NCI-H1092 (cell line): ENCODE data around the gene EZR.
"Not testable (repeated sequence)": the region's sequence is repeated elsewhere in the genome, so short reads cannot be mapped to it uniquely, and the experiment has no call there.

Source experiments
- DNase-seq: peaks from one replicate; lab custom pipeline; 2025; lab: John Stamatoyannopoulos, UW

EZR gene

GRCh38 chr6:158841358-158841757 is 22.2 kb upstream of the EZR start:
- no peak for DNase-seq

DNA sequence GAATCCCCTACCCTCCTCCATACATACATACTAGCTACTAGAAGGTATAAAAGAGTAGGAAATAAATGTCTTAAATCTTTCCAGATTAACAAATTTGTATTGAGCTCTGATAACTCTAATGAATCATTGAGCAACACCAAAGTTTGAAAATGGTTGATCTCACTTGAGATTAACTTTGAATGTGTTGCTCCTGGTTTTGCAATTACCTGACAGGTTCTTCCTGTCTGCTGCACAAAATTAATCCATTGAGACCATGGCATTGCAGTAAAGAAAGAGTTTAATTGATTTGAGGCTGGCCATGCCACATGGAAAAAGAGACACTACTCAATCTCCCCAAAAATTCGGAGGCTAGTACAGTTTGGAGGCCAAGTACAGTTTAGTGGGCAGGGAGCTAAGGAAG is 21.3 kb upstream of the EZR start:
- DNase-seq = no peak

- no peak for DNase-seq
These were observed 20.6 kb upstream of the EZR start for GRCh38 chr6:158839796-158840195.

- not testable (repeated sequence) for DNase-seq
These were observed 19.6 kb upstream of the EZR start for GRCh38 chr6:158838790-158839189.

- DNase-seq = no peak
These were observed 18.8 kb upstream of the EZR start for GRCh38 chr6:158837684-158838625.

DNA sequence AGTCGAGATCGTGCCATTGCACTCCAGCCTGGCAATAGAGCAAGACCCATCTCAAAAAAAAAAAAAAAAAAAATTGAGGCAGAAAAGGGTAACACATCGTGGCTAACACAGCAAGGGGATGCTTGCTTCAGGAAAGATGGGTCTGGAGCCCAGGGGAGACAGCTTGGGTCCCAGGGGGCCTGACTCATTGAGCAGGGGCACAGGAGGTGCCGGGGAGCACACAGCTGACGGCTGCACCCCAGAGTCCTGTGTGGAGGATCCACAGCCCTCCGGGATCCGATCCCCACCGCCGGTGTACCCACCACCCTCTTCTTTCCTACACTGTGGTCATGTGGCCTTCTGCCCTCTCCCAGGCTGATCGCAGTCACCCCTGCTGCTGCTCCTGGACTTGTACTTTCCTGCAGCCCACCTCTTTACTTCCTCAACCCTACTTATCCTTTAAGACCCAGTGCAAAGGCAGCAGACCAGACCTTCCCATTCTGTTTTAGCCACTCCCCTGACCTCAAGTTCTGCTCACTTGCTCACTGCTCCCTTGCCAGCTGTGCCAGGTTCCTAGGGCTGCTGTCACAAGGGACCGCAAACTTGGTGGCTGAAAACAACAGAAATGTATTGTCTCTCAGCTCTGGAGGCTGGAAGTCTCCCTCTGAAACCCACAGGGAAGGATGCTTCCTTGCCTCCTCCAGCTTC is 17.6 kb upstream of the EZR start:
- no peak for DNase-seq

GRCh38 chr6:158835616-158836221 is 16.6 kb upstream of the EZR start:
- DNase-seq = no peak

DNA sequence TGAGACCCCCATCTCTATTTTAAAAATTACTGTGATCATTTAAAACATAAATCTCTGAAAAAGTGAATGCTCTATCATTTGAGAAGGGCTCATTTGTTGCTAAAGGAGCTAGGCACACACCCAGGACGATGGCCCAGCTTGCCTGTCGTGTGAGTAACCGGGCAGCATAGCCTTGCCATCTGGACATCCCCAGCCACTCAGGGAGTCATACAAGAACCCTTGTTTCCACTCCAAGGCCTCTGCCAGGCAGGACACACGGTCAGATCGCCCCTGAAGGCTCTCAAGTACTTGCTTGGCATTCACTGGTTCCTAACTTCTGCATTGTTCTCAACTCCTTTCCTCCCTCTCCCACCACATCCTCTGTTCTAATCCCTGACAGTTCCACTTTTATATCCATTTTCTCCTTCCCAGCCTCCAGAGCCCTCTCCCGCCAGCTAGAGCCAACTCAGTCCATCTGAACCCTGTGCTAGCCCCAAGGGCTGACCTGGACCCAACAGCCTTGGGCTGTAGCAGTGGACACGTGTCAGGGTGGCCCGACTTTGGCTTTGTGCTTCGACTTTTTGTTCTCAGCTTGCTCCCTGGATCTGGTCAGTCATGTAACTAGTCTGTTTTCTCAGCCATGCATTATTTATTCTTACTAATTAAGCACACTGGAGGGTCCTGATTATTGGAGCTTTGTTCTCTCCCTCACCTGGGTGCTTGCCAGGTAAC is 15.7 kb upstream of the EZR start:
- no peak for DNase-seq

- not testable (repeated sequence) for DNase-seq
These were observed 13.6 kb upstream of the EZR start for GRCh38 chr6:158832807-158833206.

GRCh38 chr6:158832026-158832425 is 12.9 kb upstream of the EZR start:
- DNase-seq = no peak

- DNase-seq = no peak
These were observed 12.4 kb upstream of the EZR start for GRCh38 chr6:158831571-158831970.

- DNase-seq = no peak
These were observed 11.6 kb upstream of the EZR start for GRCh38 chr6:158830736-158831135.

DNA sequence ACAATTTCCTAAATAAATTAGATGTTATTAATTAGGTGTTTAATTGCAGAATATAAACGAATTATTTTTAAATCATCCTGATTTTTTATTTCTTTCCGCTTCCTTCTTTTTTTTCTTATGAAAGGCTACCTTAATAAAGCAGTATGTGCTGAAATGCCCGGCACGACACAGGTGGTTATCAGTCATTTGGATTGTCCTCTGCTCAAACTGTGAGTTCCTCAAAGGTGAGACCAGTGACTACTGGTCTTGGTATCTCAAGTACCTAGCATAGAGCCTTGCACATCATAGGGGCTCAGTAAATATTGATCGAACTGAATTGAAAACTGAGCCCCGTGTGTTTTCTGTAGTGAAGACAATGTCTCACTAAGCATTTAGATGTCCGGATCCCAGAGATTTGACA is 9.6 kb upstream of the EZR start:
- DNase-seq = no peak

DNA sequence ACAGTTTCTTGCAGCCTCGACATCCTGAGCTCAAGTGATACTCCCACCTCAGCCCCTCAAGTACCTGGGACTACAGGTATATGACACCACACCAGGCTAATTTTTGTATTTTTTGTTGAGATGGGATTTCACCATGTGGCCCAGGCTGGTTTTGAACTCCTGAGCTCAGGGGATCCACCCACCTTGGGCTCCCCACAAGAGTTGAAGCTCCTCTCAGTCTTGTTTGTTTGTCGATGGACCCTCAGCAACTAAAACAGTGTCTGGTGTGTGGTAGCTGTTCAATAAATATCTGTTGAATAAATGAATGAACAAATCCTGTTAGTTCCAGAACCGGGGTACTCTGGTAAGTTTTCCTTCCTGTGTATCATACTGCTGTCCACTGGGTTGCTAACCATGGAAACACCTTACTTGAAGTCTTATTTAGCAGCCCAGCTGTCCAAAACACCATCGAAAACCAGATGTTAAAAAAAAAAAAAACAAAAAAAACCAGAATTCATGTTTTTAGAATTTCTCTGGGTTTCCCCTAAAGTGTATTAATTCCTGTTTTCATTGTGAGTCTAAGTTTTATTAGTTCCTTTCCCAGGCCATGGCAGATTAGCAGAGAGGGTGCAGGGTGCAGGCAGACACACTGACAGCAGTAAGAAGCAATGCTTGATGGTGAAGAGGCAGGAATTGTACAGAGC is 7.8 kb upstream of the EZR start:
- DNase-seq = no peak

- DNase-seq = no peak
These were observed 6.8 kb upstream of the EZR start for GRCh38 chr6:158825951-158826306.

DNA sequence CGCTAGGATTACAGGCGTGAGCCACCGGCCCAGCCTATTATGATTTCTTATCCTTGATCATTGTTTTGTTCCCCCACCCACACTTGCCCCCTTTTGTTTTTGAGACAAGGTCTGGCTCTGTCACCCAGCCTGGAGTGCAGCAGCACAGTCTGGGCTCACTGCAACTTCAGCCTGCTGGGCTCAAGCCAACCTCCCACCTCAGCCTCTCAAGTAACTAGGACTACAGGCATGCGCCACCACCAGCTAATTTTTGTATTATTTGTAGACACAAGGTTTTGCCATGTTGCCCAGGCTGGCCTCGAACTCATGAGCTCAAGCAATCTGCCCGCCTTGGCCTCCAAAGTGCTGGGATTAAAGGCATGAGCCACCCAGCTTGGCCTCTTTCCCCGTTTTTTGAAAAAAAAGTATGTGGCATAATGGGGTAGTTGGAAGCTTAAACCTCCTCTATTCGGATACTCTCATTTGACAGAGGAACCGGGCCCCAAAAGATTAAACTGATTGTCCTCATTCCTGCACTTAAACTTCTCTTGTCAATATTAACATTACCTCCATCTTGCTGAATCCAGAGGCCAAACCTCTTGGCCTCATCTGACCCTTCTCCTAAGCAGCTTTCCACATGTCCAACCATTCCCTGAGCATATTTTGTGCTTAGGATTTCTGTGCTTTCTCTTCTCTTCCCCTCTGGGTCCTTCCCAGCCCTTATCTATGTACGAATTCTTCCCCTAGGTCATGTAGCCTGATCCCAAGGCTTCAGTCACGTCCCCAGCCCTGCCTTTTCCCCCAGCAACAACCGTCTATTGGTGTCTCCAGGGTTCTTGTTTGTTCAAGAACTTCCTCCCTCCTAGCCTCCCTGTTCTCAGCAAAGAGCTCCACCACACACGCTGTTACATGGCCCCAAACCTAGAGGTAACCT is 6.1 kb upstream of the EZR start:
- no peak for DNase-seq

DNA sequence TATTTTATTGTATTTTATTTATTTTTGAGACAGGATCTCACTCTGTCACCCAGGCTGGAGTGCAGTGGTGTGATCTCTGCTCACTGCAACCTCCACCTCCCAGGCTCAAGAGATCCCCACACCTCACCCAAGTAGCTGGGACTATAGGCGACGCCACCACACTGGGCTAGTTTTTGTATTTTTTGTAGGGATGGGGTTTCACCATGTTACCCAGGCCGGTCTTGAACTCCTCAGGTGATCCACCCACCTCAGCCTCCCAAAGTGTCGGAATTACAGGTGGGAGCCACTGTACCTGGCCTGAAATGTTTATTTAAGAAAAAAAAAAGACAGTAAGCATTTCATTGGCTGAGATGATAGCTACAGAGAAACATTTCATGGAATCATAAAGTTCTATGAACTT is 4.4 kb upstream of the EZR start:
- DNase-seq = not testable (repeated sequence)

GRCh38 chr6:158819977-158820622 is 932 bp upstream of the EZR start:
- no peak for DNase-seq

- DNase-seq = peak; percentile 33
These were observed 471 bp downstream of the EZR start for GRCh38 chr6:158818581-158819212.
